Central memory CD4-positive, alpha-beta T cell (primary cell): Measurements from ENCODE around the gene USP32.
"Not testable (repeated sequence)": the region's sequence is repeated elsewhere in the genome, so short reads cannot be mapped to it uniquely, and the experiment has no call there.

Experiments used
- DNase-seq: peaks from one replicate; pipeline ENCODE4 v3.0.0; 2022

USP32 gene

GRCh38 chr17:60229188-60229802 is 162.6 kb downstream of the USP32 start:
- no peak for DNase-seq

- DNase-seq: not testable (repeated sequence)
These were observed 164.7 kb downstream of the USP32 start for GRCh38 chr17:60227276-60227675.

- no peak for DNase-seq
These were observed 167.9 kb downstream of the USP32 start for GRCh38 chr17:60224064-60224463.

GRCh38 chr17:60223456-60223855 is 168.5 kb downstream of the USP32 start:
- no peak for DNase-seq

GRCh38 chr17:60218774-60219173 is 173.2 kb downstream of the USP32 start:
- DNase-seq: not testable (repeated sequence)

- not testable (repeated sequence) for DNase-seq
These were observed 176.0 kb downstream of the USP32 start for GRCh38 chr17:60215895-60216294.

- not testable (repeated sequence) for DNase-seq
These were observed 180.7 kb downstream of the USP32 start for GRCh38 chr17:60211282-60211681.

GRCh38 chr17:60208302-60208701 is 183.6 kb downstream of the USP32 start:
- not testable (repeated sequence) for DNase-seq

GRCh38 chr17:60205782-60206181 is 186.2 kb downstream of the USP32 start:
- not testable (repeated sequence) for DNase-seq

GRCh38 chr17:60198630-60199029 is 193.3 kb downstream of the USP32 start:
- not testable (repeated sequence) for DNase-seq

- DNase-seq: not testable (repeated sequence)
These were observed 197.8 kb downstream of the USP32 start for GRCh38 chr17:60194141-60194540.

GRCh38 chr17:60193482-60193881 is 198.5 kb downstream of the USP32 start:
- DNase-seq: no peak

- DNase-seq: not testable (repeated sequence)
These were observed 198.9 kb downstream of the USP32 start for GRCh38 chr17:60193032-60193431.

- not testable (repeated sequence) for DNase-seq
These were observed 201.9 kb downstream of the USP32 start for GRCh38 chr17:60190032-60190431.

GRCh38 chr17:60188759-60189158 is 203.2 kb downstream of the USP32 start:
- DNase-seq: no peak

GRCh38 chr17:60186846-60187745 is 204.8 kb downstream of the USP32 start:
- DNase-seq: not testable (repeated sequence)

GRCh38 chr17:60186372-60186771 is 205.6 kb downstream of the USP32 start:
- DNase-seq: not testable (repeated sequence)

- not testable (repeated sequence) for DNase-seq
These were observed 211.6 kb downstream of the USP32 start for GRCh38 chr17:60180380-60180779.

GRCh38 chr17:60178180-60178579 is 213.8 kb downstream of the USP32 start:
- DNase-seq: not testable (repeated sequence)

- DNase-seq: not testable (repeated sequence)
These were observed 215.2 kb downstream of the USP32 start for GRCh38 chr17:60176763-60177162.

- not testable (repeated sequence) for DNase-seq
These were observed 217.2 kb downstream of the USP32 start for GRCh38 chr17:60174767-60175166.

GRCh38 chr17:60174035-60174434 is 217.9 kb downstream of the USP32 start:
- no peak for DNase-seq

GRCh38 chr17:60173304-60173819 is 218.6 kb downstream of the USP32 start:
- DNase-seq: no peak

GRCh38 chr17:60171753-60172079 is 220.2 kb downstream of the USP32 start:
- no peak for DNase-seq
